ENCODE measurements around the gene TMEM255B. TPM values are rescaled to one million over a fixed set of nuclear protein-coding genes. Genes with fewer than 3 reads are reported as not detected.
"Not testable (repeated sequence)": the region's sequence is repeated elsewhere in the genome, so short reads cannot be mapped to it uniquely, and the experiment has no call there.

The TMEM255B gene
- total RNA-seq, 8 experiments from 2014 or later = 0.05 to 2.7 (median 0.52) TPM

DNA sequence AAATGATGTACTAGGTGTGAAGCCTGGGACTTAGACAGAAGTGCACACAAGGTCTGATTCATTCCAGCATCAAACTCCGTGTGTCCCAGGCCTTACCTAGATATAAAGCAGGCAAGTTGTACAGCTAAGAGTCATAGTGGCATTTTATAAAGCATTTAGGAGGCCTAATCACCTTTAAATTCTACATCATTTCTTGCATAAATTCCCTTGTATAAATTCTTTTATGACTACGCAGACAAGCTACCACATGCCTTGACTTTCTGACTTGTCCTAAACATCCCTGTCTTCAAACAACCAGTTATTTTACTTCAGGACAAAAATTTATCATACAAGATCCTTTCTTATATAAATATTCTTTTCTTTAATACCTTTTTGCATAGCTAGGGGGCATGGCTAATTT is 22.5 kb downstream of the TMEM255B start:
- WGBS, 10 experiments = 36 to 83% (median 60%) methylated on average over 1 to 2 of the region's 2 CpGs; no CpG with 5 or more reads in 1 of the 10 experiments
- in situ Hi-C loops (cut with MboI; ENCODE audit: low pct_unique_long_range_greater_than_20kb in 2 of 9, low sequenced_read_pairs in 9 of 9, unreplicated experiment in 9 of 9) = no loop called here
- ATAC-seq (replicated peaks in 6 of 8) = no peak
- no peak overlapping the region for H3K27ac ChIP-seq
- no peak overlapping the region for H3K4me3 ChIP-seq
- peaks cover 0 to 4% of the 10 kb centered on the region in 2 donors for H3K4me1 ChIP-seq (replicated peaks in 1 of 2)

DNA sequence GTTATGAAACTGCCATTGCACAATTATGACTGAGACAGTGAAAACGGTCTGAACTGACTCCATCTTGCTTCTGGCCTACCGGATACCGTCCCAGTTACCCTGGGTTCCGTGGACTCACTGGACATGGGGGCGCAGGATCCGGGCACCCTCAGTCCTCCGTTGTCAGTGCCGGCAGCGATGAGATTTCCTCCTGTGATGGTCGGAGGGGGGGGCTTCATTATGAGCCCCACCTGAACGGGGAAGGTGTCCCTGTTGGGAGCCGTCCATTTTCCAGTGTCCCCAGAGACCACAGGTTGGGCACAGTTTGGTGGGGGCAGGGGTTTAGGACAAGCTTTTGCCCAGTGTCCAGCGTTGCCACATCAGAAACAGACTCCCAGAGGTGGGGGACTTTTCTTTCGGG is 23.4 kb downstream of the TMEM255B start:
- WGBS, 10 experiments = 37 to 94% (median 72%) methylated on average over 2 to 9 of the region's 14 CpGs; no CpG with 5 or more reads in 3 of the 10 experiments
- H3K4me1 ChIP-seq (replicated peaks in 1 of 2) = peaks cover 0 to 4% of the 10 kb centered on the region in 2 donors
- no peak overlapping the region for H3K4me3 ChIP-seq
- ATAC-seq (replicated peaks in 6 of 8) = no peak
- in situ Hi-C loops (cut with MboI; ENCODE audit: low pct_unique_long_range_greater_than_20kb in 2 of 9, low sequenced_read_pairs in 9 of 9, unreplicated experiment in 9 of 9) = no loop called here
- no peak overlapping the region for H3K27ac ChIP-seq

DNA sequence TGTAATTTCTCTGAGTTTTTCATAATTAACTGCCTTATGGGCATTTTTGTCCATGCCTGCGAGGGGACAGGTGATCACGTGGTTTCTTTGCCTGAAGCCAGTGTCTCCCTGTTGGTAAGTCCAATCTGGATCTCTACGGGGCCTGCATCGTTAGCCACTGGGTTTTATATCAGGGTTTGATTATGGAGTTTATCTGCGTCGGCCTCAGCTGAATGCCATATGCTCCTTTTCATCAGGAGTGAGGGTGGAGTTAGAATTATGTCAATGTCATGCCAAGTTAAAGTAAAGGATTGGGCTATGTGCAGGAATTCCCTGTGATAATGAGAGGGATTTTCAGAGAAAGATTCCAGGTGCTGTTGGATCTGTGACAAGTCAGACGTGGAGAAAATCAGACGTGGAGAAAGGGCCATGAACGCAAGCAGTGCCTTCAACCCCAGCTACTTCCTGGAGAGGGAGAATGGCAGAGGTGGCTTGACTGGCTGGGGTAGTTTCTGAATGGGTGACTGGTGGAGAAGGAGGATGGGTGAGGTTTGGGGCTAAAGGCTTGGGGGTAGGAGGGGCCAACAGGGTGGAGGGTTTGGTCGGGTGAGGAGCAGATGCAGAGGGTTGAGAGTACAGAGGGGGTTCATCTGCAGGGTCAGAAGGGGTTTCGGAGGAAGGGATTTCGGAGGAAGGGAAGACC is 24.3 kb downstream of the TMEM255B start:
- Histone ChIP-seq H3K27ac (no peak overlapping the region), H3K4me3 (no peak overlapping the region), H3K4me1 (replicated peaks in 1 of 2) (no peaks in the 10 kb centered on the region)
- in situ Hi-C loops (cut with MboI; ENCODE audit: low pct_unique_long_range_greater_than_20kb in 2 of 9, low sequenced_read_pairs in 9 of 9, unreplicated experiment in 9 of 9) = no loop called here
- WGBS, 10 experiments = 40 to 86% (median 62%) methylated on average over 3 to 9 of the region's 12 CpGs; no CpG with 5 or more reads in 6 of the 10 experiments
- ATAC-seq (replicated peaks in 6 of 8) = peak in 1 of 8 experiments; percentile 76

DNA sequence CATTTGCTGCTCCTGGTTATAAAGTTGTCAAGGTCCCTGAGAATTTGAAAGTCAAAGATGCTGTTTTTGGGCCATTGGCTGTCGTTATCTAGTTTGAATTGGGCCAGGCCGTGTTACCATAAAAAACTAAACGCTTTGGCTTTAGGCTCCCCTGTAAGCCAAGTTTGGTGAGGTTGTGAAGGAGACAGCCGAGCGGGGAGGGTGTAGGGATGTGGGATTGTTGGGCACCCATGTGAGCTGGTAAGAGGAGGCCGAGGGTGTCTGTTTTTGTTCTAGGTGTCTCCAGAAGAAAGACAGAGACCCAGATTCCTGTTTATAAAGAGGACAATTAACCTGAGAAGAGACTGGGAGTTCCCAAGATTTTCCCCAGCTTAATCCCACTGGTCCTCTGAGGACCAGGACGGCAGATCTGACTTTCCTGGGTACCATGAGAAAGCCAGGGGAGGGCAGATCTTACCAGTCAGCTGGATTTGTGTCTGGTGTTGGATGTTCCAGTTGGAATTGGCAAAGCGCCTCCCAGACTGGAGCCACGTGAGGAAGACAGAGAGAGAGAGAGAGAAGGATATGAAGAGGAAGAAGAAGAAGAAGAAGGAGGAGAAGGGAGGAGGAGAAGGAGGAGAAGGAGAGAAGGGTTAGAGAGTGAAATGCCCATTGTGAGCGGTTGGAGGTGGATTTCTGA is 25.1 kb downstream of the TMEM255B start:
- no peaks in the 10 kb centered on the region for H3K4me1 ChIP-seq (replicated peaks in 1 of 2)
- WGBS, 10 experiments = 50 to 77% (median 68%) methylated on average over 1 to 9 of the region's 10 CpGs
- ATAC-seq (replicated peaks in 6 of 8) = no peak
- H3K27ac ChIP-seq = no peak overlapping the region
- no peak overlapping the region for H3K4me3 ChIP-seq
- in situ Hi-C loops (cut with MboI; ENCODE audit: low pct_unique_long_range_greater_than_20kb in 2 of 9, low sequenced_read_pairs in 9 of 9, unreplicated experiment in 9 of 9) = no loop called here

DNA sequence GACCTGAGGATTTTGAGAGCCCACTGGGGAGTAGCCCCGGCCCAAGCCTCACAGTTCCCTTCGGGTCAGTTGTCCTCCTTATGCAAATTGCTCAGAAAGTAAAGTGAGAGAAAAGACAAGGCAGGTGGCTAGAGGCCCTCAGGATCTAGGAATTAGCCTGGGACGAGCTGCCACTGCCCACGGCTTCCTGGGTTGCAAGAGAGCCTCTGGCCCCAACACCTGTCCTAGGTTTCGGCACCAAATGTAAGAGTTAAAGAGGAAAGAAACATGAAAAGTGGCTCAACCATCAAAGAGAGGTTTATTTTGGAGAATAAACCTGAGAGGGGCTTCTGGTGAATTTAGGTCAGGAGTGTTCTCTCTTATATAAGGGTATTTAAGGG is 25.6 kb downstream of the TMEM255B start:
- in situ Hi-C loops (cut with MboI; ENCODE audit: low pct_unique_long_range_greater_than_20kb in 2 of 9, low sequenced_read_pairs in 9 of 9, unreplicated experiment in 9 of 9) = no loop called here
- Histone ChIP-seq H3K27ac (no peak overlapping the region), H3K4me1 (replicated peaks in 1 of 2) (no peaks in the 10 kb centered on the region), H3K4me3 (no peak overlapping the region)
- WGBS, 10 experiments = 60 to 100% (median 80%) methylated on average over 2 to 4 of the region's 5 CpGs; no CpG with 5 or more reads in 1 of the 10 experiments
- ATAC-seq (replicated peaks in 6 of 8) = no peak

DNA sequence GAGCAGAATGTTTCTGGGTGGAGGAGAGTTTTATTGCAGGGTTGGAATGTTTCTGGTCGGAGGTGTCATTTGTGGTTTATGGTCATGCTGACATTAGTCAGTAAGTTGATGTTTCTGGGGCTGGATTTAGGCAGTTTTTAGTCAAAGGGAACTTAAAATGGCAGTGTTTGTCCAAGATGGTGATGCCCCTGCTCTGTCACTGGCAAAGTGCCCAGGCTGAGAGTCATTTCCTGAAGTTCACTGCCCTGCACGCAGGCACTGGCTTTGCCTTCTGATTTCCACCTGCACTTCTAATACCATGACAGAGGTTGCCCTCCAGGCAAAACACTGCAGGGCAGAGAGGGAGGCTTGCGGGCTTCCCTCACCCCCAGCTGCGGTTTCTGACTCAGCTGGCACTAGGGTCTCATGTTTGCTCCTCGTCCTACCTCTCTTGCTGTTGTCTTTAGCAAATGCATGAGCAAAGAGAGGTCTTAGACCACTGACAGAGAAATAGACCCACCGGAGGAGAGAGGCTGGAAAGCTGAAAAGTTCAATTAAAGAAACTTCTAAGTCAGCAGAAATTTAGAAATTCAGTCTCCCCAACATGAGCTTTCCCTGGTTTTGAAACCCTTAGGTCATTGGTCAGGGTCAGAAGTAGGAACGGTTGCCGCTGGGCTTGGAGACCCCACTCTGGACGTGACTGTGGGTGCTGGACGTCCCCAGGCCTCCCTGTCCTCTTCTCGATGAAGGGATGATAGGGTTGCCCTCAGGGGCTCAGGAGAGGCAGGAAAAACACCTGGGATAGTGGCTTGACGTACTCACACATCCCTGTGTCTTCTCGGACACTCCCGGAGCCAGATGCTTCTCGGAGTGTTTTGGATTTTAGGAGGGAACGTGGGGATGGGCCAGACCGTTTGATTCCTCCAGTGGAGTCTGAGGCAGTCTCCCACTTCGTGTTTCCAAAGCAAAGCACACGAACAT is 26.3 kb downstream of the TMEM255B start:
- Histone ChIP-seq H3K4me1 (replicated peaks in 1 of 2) (no peaks in the 10 kb centered on the region), H3K27ac (no peak overlapping the region), H3K4me3 (no peak overlapping the region)
- in situ Hi-C loops (cut with MboI; ENCODE audit: low pct_unique_long_range_greater_than_20kb in 2 of 9, low sequenced_read_pairs in 9 of 9, unreplicated experiment in 9 of 9) = no loop called here
- peak in 2 of 8 experiments; percentile 20 to 27 for ATAC-seq (replicated peaks in 6 of 8)
- WGBS, 10 experiments = 44 to 93% (median 63%) methylated on average over 1 to 11 of the region's 19 CpGs; no CpG with 5 or more reads in 1 of the 10 experiments

- Histone ChIP-seq H3K4me1 (replicated peaks in 1 of 2) (no peaks in the 10 kb centered on the region), H3K27ac (no peak overlapping the region), H3K4me3 (no peak overlapping the region)
- in situ Hi-C loops (cut with MboI; ENCODE audit: low pct_unique_long_range_greater_than_20kb in 2 of 9, low sequenced_read_pairs in 9 of 9, unreplicated experiment in 9 of 9) = no loop called here
- peak in 1 of 8 experiments; percentile 47 for ATAC-seq (replicated peaks in 6 of 8)
- WGBS, 10 experiments = 68 to 92% (median 84%) methylated on average over 3 to 14 of the region's 17 CpGs
Observed at GRCh38 chr13:113786262-113786841, 27.3 kb downstream of the TMEM255B start.

DNA sequence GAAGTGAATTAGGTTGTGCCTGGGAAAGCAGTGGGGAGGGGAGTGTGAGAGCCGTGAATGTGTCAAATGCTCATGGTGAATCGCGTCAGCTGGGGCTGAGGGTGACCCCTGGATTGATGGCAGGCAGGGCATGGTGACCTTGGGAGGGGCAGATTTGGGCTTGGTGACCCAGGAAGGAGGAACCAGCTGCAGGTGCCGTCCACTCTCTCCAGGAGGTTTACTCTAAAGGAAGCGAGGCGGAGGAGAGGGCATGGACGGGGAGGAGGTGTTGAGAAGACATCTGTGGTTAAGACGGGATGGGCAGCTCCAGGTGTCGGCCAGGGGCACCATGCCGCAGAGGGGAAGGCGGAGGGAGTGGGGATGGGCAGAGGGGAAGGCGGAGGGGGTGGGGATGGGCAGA is 28.7 kb downstream of the TMEM255B start:
- in situ Hi-C loops (cut with MboI; ENCODE audit: low pct_unique_long_range_greater_than_20kb in 2 of 9, low sequenced_read_pairs in 9 of 9, unreplicated experiment in 9 of 9) = no loop called here
- 34 to 100% (median 48%) methylated on average over 1 to 3 of the region's 12 CpGs; no CpG with 5 or more reads in 3 of the 10 experiments for WGBS, 10 experiments

GRCh38 chr13:113788413-113789135 is 29.5 kb downstream of the TMEM255B start:
- Histone ChIP-seq H3K27ac (no peak overlapping the region), H3K4me3 (no peak overlapping the region), H3K4me1 (replicated peaks in 1 of 2) (no peaks in the 10 kb centered on the region)
- in situ Hi-C loops (cut with MboI; ENCODE audit: low pct_unique_long_range_greater_than_20kb in 2 of 9, low sequenced_read_pairs in 9 of 9, unreplicated experiment in 9 of 9) = no loop called here
- WGBS, 10 experiments = 82 to 100% (median 87%) methylated on average over 1 to 10 of the region's 31 CpGs; no CpG with 5 or more reads in 6 of the 10 experiments
- ATAC-seq (replicated peaks in 6 of 8) = no peak

More for the DNA sequence above, 28.7 kb downstream of the TMEM255B start:
- H3K4me3 ChIP-seq = no peak overlapping the region
- H3K4me1 ChIP-seq (replicated peaks in 1 of 2) = no peaks in the 10 kb centered on the region
- no peak for ATAC-seq (replicated peaks in 6 of 8)
- H3K27ac ChIP-seq = no peak overlapping the region

DNA sequence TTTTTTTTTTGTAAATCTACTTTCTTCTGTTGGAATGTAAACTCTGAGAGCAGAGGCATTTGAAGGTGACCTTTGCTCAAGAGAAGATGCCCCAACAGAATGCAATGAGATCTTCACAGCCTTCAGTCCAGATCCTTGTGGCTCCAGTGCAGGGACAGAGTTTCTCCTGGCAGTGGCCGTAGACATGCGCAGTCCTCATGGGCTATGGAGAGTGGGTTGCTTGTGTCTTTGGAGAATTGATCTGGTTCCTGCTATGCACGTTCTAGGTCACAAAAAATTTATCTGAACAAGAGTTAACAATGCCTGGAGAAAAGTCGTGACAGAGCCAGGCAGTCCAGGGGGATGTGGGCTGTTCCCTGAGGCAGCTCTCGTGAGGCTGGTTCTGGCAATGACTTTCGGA is 30.1 kb downstream of the TMEM255B start:
- Histone ChIP-seq H3K27ac (no peak overlapping the region), H3K4me3 (no peak overlapping the region), H3K4me1 (replicated peaks in 1 of 2) (no peaks in the 10 kb centered on the region)
- in situ Hi-C loops (cut with MboI; ENCODE audit: low pct_unique_long_range_greater_than_20kb in 2 of 9, low sequenced_read_pairs in 9 of 9, unreplicated experiment in 9 of 9) = no loop called here
- 20 to 92% (median 80%) methylated on average over 1 to 5 of the region's 6 CpGs; no CpG with 5 or more reads in 2 of the 10 experiments for WGBS, 10 experiments
- no peak for ATAC-seq (replicated peaks in 6 of 8)

DNA sequence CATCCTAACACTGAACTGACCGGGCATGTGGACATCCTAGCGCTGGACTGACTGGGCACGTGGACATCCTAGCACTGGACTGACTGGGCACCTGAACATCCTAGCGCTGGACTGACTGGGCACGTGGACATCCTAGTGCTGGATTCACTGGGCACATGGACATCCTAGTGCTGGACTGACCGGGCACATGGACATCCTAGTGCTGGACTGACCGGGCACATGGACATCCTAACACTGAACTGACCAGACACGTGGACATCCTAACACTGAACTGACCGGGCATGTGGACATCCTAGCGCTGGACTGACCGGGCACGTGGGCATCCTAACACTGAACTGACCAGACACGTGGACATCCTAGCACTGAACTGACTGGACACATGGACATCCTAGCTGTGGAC is 30.9 kb downstream of the TMEM255B start:
- ATAC-seq (replicated peaks in 6 of 8); in situ Hi-C loops (cut with MboI; ENCODE audit: low pct_unique_long_range_greater_than_20kb in 2 of 9, low sequenced_read_pairs in 9 of 9, unreplicated experiment in 9 of 9); H3K4me3 ChIP-seq; H3K4me1 ChIP-seq (replicated peaks in 1 of 2); H3K27ac ChIP-seq: not testable (repeated sequence)
- 67 to 100% (median 73%) methylated on average over 1 to 3 of the region's 13 CpGs; no CpG with 5 or more reads in 7 of the 10 experiments for WGBS, 10 experiments

GRCh38 chr13:113791226-113791625 is 32.2 kb downstream of the TMEM255B start:
- no peak for ATAC-seq (replicated peaks in 6 of 8)
- Histone ChIP-seq H3K4me3 (no peak overlapping the region), H3K4me1 (replicated peaks in 1 of 2) (no peaks in the 10 kb centered on the region), H3K27ac (no peak overlapping the region)
- in situ Hi-C loops (cut with MboI; ENCODE audit: low pct_unique_long_range_greater_than_20kb in 2 of 9, low sequenced_read_pairs in 9 of 9, unreplicated experiment in 9 of 9) = no loop called here
- WGBS, 10 experiments = 74 to 83% methylated on average over 3 to 7 of the region's 17 CpGs; no CpG with 5 or more reads in 8 of the 10 experiments
